ENCODE results near the gene PLXNA2. TPM values are rescaled to one million over a fixed set of nuclear protein-coding genes. Genes with fewer than 3 reads are reported as not detected.

The PLXNA2 gene
- total RNA-seq, 2 experiments from 2014 or later: 0.13 to 0.23 TPM

DNA sequence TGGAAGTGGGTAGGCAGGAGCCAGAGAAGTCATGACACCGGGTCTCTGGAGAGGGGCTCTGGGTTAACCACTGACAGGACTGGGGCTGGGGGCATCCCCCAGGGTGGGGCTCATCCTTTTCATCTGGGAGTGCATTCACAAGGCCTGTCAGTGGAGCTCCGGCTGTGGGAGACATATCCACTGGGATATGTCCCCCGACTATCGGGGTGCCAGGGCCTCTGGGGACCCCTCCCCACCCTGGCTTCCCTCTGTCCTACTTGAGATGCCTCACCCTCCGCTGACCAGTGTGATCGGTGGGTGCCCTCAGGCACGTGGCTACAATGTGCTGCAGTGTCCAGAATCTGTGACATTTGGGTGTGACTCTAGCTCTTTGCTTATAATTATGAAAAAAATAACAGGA is 240.9 kb downstream of the PLXNA2 start:
- intact Hi-C loops (cut with micrococcal nuclease): no loop called here
- DNase-seq (no peak), ATAC-seq (no peak)
- H3K27me3 Mint-ChIP-seq: no peaks in the 10 kb centered on the region
- H3K4me3 Mint-ChIP-seq: no peak overlapping the region
- no peaks in the 10 kb centered on the region for H3K4me1 Mint-ChIP-seq (ENCODE audit: low read depth)
- no peak overlapping the region for H3K27ac Mint-ChIP-seq
- H3K36me3 Mint-ChIP-seq (ENCODE audit: low read depth): no peaks in the 10 kb centered on the region
- ChIA-PET POLR2A (interaction anchor here (0.8 kb wide), 1 partner anchor 32 kb away, joined by 3 read pairs; no protein-coding TSS in a partner anchor), CTCF (interaction anchor here (0.9 to 1.1 kb wide), 3 partner anchors 10 to 40 kb away, joined by 3 to 4 read pairs (median 3); no protein-coding TSS in a partner anchor)
- no peak for TF ChIP-seq CTCF (IDR thresholded peaks at IDR 0.05)
- no peaks in the 10 kb centered on the region for H3K9me3 Mint-ChIP-seq

DNA sequence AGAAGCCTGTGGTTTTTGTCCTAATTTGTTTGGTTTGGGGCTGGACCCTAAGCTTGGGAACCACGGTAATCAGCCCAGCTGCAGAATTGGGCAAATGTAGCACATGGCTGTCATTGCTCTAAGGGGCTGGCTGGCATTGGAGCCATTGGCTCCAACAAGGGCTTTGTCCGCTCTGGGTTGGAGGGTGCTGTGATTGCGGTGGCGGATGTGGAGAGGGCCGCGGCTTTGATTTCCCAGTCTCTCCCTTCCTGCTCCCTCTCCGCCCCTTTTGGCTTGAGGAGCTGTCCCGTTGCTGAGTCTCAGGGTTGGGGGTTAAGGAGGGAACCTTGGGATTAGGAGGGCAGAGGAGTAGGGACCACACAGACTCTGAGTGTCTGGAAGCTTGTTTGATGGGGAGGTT is 241.5 kb downstream of the PLXNA2 start:
- CTCF ChIA-PET: interaction anchor here (0.9 to 1.1 kb wide), 2 partner anchors 39 kb away, joined by 3 read pairs; no protein-coding TSS in a partner anchor
- H3K27ac Mint-ChIP-seq: no peak overlapping the region
- no peaks in the 10 kb centered on the region for H3K9me3 Mint-ChIP-seq
- intact Hi-C loops (cut with micrococcal nuclease): no loop called here
- ATAC-seq (no peak), DNase-seq (no peak)
- TF ChIP-seq CTCF (IDR thresholded peaks at IDR 0.05): no peak
- H3K4me3 Mint-ChIP-seq: no peak overlapping the region
- POLR2A ChIA-PET: interaction anchor here (0.8 kb wide), 1 partner anchor 32 kb away, joined by 3 read pairs; no protein-coding TSS in a partner anchor
- H3K36me3 Mint-ChIP-seq (ENCODE audit: low read depth): no peaks in the 10 kb centered on the region
- H3K27me3 Mint-ChIP-seq: no peaks in the 10 kb centered on the region
- H3K4me1 Mint-ChIP-seq (ENCODE audit: low read depth): no peaks in the 10 kb centered on the region

- no peaks in the 10 kb centered on the region for H3K4me1 Mint-ChIP-seq (ENCODE audit: low read depth)
- ATAC-seq (no peak), DNase-seq (no peak)
- H3K27me3 Mint-ChIP-seq: no peaks in the 10 kb centered on the region
- H3K9me3 Mint-ChIP-seq: no peaks in the 10 kb centered on the region
- no peak overlapping the region for H3K27ac Mint-ChIP-seq
- H3K36me3 Mint-ChIP-seq (ENCODE audit: low read depth): no peaks in the 10 kb centered on the region
- TF ChIP-seq CTCF (IDR thresholded peaks at IDR 0.05): no peak
- ChIA-PET POLR2A (no interaction called here), CTCF (no interaction called here)
- no peak overlapping the region for H3K4me3 Mint-ChIP-seq
- intact Hi-C loops (cut with micrococcal nuclease): no loop called here
Observed at GRCh38 chr1:208002078-208002477, 242.1 kb downstream of the PLXNA2 start.

GRCh38 chr1:208000504-208000903 is 243.7 kb downstream of the PLXNA2 start:
- ATAC-seq: no peak
- H3K27ac Mint-ChIP-seq: no peak overlapping the region
- DNase-seq: no peak

More at GRCh38 chr1:208000504-208000903, 243.7 kb downstream of the PLXNA2 start:
- intact Hi-C loops (cut with micrococcal nuclease): no loop called here
- no peak overlapping the region for H3K4me3 Mint-ChIP-seq
- ChIA-PET POLR2A (no interaction called here), CTCF (interaction anchor here (0.7 to 3.5 kb wide), 2 partner anchors 19 to 115 kb away, joined by 4 to 38 read pairs; no protein-coding TSS in a partner anchor)
- no peaks in the 10 kb centered on the region for H3K27me3 Mint-ChIP-seq
- no peaks in the 10 kb centered on the region for H3K9me3 Mint-ChIP-seq
- TF ChIP-seq CTCF (IDR thresholded peaks at IDR 0.05): no peak
- no peaks in the 10 kb centered on the region for H3K4me1 Mint-ChIP-seq (ENCODE audit: low read depth)
- no peaks in the 10 kb centered on the region for H3K36me3 Mint-ChIP-seq (ENCODE audit: low read depth)
